ENCODE data around the gene PAPSS2.
"Not testable (repeated sequence)": the region's sequence is repeated elsewhere in the genome, so short reads cannot be mapped to it uniquely, and the experiment has no call there.

PAPSS2 gene

DNA sequence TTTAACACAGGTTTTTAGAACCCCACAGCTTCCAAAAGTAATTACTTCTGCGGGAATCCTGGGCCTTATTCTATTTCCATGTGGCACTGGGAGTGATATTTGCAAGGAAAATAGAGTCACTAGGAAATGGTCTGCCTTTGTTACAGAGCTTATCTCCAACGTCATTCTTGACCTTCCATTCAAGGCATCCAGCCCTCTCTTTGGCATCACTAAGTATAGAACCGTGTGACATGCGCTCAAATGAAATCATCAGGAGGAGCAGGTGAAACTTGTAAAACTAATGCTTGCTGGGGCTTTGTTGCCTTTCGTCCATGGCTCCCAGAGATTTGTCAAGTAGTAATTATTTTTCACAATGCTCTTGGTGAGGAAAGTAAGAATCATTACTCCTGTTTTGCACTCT, 73.4 kb downstream of the PAPSS2 start:
- no peak for DNase-seq
- in situ Hi-C loops (cut with MboI; ENCODE audit: low pct_unique_long_range_greater_than_20kb, low sequenced_read_pairs) = no loop called here

DNA sequence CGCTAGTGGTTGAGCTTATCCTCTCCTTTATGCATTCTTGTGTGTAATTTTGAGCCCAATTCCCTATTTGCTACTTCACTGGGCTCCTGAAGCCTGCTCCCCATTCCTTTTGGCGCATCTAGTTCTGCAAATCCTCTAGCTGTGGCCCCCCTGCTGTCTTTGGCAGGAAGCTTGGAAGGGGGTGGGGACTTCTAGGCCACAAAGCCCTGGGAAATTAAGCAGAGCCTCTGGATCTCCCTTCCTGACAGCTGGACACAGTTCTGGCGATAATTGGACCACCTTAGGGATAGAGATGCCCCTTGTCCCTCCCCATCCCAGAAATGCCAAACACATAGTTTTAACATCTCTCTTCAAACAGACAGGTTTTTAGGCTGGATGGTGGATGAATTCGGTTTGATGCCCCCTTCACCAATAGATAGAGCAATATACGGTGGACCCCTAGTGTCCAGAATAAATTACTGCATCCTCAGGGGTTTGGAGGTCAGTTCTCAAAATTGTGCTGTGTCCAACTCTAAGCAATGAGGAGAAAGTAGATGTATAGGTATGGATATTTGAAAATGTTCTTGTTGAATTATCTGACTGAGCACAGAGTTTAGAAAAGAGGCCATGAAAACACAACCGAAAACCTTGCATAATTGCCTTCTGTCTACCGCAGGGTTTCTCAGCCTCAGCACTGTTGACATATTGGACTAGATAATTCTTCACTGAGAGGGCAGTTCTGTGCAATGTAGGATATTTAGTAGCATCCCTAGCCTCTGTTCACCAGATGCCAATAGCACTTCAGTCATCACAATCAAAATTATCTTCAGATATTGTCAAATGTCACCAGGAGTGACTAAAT, 75.5 kb downstream of the PAPSS2 start:
- in situ Hi-C loops (cut with MboI; ENCODE audit: low pct_unique_long_range_greater_than_20kb, low sequenced_read_pairs) = no loop called here
- DNase-seq = peak; percentile 68

DNA sequence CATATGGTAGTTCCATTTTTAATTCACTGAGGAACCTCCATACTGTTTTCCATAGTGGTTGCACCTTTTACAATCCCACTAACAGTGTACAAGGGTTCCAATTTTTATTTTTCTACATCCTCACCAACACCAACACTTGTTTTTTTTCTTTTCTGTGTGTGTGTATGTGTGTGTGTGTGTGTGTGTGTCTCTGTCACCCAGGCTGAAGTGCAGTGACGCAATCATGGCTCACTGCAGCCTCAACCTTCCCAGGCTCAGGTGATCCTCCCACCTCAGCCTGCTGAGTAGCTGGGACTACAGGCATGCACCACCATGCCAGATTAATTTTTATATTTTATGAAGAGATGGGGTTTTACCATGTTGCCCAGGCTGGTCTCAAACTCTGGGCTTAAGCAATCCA, 78.6 kb downstream of the PAPSS2 start:
- DNase-seq; in situ Hi-C loops (cut with MboI; ENCODE audit: low pct_unique_long_range_greater_than_20kb, low sequenced_read_pairs): not testable (repeated sequence)

DNA sequence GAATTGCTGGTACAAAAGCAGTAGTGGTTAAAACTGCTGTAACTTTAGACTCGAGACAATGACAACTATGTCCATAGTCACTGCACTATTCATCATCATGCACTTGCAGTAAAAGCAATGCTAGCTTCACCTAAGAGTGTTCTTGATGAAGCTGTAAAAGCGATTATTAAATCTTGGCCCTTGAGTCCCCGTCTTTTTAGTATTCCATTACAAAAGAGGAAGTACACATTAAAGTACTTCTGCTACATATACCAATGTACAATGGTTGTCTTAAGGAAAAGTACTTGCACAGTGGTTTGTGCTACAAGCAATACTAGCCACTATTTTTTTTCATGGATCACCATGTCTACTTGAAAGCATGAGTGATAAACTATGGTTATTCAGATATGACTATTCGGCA, 80.0 kb downstream of the PAPSS2 start:
- in situ Hi-C loops (cut with MboI; ENCODE audit: low pct_unique_long_range_greater_than_20kb, low sequenced_read_pairs) = no loop called here
- no peak for DNase-seq

DNA sequence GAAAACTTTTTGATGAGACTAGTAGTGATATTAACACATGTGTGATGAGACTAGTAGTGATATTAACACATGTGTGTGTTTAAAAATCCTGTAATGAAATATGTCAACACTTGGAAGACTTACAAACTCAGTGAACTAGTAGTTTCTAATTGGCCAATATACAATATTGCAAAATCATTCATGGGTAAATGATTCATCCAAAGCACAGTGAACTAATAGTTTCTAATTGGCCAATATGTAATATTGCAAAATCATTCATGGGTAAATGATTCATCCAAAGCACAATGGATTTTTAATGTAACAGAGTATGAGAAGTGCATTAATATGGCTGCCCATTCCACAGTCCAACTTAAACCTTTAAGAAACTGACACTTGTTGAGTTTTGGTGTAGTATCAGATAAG, 80.6 kb downstream of the PAPSS2 start:
- in situ Hi-C loops (cut with MboI; ENCODE audit: low pct_unique_long_range_greater_than_20kb, low sequenced_read_pairs) = no loop called here
- DNase-seq = no peak

DNA sequence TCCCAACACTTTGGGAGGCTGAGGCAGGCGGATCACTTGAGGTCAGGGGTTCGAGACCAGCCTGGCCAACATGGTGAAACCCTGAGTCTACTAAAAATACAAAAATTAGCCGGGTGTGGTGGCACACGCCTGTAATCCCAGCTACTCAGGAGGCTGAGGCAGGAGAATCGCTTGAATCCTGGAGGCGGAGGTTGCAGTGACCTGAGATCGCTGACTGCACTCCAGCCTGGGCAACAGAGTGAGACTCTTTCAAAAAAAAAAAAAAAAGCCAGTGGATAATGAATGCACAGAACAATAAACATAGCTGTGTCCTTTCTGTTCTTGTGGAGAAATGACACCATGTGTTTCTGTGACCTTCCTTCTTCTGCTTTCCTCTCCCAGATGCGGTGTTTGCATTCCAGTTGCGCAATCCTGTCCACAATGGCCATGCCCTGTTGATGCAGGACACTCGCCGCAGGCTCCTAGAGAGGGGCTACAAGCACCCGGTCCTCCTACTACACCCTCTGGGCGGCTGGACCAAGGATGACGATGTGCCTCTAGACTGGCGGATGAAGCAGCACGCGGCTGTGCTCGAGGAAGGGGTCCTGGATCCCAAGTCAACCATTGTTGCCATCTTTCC, 83.4 kb downstream of the PAPSS2 start:
- peak; percentile 25 for DNase-seq
- in situ Hi-C loops (cut with MboI; ENCODE audit: low pct_unique_long_range_greater_than_20kb, low sequenced_read_pairs) = not testable (repeated sequence)

DNA sequence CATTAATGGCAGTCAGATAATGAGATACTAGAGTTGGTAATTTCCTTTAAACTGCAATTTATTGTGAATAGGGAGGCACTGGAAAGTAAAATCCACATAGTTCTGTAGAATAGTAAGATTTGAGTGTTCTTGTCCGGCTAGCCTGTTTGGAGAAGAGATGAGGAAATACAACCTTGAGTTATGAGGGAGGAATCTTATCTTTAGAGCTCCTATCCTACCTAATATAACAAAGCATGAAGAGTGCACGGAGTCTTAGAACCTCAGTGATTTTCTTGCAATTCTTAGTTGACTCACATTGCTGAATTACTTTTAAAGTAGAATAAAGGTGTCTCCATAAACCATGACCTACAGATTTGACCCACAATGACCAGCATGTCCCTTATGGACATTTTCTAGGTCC, 84.9 kb downstream of the PAPSS2 start:
- in situ Hi-C loops (cut with MboI; ENCODE audit: low pct_unique_long_range_greater_than_20kb, low sequenced_read_pairs) = no loop called here
- DNase-seq = no peak

DNA sequence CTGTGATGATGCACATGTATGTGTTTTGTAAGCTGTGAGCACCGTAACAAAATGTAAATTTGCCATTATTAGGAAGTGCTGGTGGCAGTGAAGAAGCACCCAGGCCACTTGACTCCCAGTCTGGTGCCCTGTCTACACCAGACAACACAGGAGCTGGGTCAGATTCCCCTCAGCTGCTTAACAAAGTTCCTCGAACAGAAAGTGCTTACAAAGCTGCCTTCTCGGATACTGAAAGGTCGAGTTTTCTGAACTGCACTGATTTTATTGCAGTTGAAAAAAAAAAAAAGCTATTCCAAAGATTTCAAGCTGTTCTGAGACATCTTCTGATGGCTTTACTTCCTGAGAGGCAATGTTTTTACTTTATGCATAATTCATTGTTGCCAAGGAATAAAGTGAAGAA, 87.2 kb downstream of the PAPSS2 start:
- in situ Hi-C loops (cut with MboI; ENCODE audit: low pct_unique_long_range_greater_than_20kb, low sequenced_read_pairs) = no loop called here
- no peak for DNase-seq

DNA sequence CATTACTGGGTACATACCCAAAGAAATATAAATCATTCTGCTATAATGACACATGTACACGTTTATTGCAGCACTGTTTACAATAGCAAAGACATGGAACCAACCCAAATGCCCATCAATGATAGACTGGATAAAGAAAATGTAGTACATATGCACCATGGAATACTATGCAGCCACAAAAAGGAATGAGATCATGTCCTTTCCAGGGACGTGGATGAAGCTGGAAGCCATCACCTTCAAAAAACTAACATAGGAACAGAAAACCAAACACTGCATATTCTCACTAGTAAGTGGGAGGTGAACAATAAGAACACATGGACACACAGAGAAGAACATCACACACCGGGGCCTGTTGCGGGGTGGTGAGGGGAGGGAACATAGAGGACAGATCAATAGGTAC, 88.6 kb downstream of the PAPSS2 start:
- DNase-seq; in situ Hi-C loops (cut with MboI; ENCODE audit: low pct_unique_long_range_greater_than_20kb, low sequenced_read_pairs): not testable (repeated sequence)

DNA sequence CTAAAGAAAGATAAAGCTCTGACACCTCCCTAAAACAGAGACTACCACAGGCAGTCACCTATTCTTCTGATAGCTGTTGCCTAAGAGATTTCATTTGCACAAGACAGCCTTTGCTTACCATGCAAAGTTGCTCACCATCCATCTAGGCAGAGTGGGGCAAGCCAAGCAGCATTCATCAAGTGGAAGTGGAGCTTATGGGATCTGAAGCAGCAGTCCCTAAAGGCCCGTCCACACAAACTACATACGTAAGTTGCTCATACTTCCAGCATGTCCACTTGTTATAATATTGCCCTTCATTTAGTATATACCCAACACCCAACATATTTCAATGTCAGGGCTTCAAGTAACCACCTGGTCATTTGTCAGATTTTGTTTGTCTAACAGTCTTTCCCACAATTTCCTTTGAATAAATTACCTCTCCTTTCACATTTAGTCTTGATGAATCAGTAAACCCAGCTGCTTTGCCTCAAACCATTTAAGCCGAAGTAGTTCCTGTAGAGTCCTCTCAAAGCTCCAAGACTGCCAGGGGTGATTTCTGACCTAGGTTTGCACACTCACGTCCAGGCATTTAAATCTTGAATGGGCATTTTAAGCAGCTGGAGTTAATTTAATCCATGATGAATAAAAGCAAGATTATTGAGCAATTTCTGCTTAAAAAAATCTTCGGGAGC, 90.5 kb downstream of the PAPSS2 start:
- in situ Hi-C loops (cut with MboI; ENCODE audit: low pct_unique_long_range_greater_than_20kb, low sequenced_read_pairs) = no loop called here
- DNase-seq = no peak

DNA sequence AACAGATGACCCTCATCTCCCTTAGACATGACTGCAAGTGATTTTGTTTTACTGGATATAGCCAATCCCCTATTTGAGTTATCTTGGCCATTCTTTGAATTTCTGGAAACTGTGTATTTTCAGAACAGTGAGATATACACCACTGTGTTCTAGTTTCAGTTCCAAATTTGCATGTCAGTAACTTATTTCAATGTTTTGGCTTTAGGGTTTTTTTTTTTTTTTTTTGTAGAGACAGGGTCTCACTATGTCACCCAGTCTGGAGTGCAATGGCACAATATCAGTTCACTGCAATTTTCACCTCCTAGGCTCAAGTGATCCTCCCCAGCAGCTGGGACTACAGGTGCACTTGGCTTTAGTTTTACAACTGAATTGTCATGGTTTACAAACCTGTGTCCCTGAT, 91.1 kb downstream of the PAPSS2 start:
- in situ Hi-C loops (cut with MboI; ENCODE audit: low pct_unique_long_range_greater_than_20kb, low sequenced_read_pairs) = no loop called here
- DNase-seq = no peak

DNA sequence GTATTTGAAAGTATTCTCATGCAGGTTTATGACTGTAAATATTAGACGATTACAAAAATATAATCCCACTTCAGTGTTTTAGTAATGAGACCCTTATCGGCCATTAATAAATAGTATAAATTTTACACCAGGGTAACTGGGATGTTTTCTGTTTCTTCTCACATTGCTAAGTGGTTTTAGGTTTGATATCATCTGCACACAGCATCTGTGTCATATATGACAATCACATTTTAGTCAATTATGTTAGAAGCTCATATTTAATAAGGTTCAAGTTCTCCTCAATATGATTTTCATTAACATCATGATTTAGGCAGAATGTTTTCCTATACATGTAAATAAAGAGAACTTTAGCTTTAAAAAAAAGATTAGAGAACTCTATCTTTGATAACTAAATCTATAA, 91.6 kb downstream of the PAPSS2 start:
- DNase-seq = no peak
- in situ Hi-C loops (cut with MboI; ENCODE audit: low pct_unique_long_range_greater_than_20kb, low sequenced_read_pairs) = no loop called here

DNA sequence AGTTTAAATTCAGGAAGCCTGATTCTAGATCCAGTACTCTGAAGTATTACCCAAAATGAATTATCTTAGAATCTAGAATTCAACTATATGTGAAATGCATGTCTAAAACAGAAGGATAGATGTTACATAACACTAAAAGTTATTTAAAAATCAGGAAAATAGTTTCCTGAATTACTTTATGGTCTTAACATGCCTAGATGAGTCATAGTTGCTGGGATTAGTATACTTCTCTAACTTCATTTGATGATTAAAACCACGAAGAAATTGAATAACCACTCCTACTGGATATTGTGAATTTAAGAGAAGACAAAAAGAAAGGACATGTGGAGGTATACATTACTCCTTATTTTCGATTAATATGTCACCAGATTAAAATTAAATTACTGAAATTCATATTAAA, 92.9 kb downstream of the PAPSS2 start:
- in situ Hi-C loops (cut with MboI; ENCODE audit: low pct_unique_long_range_greater_than_20kb, low sequenced_read_pairs) = no loop called here
- no peak for DNase-seq

DNA sequence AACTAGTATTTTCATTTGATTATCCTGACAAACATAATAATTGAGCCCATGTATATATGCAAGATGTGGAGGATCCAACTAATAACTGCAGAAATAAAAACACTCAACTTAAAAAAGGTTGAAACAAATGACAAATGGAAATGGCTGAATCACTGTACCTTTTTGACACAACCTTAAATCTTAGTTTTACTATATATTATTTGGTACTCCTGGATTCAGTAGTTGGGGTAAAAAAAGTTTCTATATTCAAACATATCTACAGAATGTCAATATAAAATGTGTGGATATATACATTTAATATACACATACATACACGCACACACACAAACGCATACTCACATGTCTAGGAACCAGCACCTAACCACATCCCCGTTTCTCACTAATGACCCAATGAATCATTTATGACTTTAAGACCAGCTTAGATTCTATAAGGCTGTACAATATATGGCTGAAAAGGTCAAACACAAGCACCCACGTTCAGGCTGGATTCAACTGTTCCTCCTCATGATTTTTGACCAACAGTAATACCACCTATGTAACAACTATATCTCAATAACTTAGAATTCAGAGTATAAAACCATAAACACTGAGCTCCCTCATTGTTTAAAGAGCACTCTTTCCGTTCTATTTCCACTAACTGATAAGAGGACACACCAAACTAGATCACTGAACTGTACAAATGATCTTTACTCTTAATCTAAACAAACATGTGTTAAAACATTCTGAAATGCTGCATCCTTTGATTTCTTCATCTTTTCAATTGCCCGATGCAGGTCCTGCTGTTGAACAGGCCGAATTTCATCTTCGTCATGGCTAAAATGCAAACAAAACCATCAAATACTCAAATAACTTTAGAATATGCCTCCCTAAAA, 94.6 kb downstream of the PAPSS2 start:
- no peak for DNase-seq
- in situ Hi-C loops (cut with MboI; ENCODE audit: low pct_unique_long_range_greater_than_20kb, low sequenced_read_pairs) = no loop called here

DNA sequence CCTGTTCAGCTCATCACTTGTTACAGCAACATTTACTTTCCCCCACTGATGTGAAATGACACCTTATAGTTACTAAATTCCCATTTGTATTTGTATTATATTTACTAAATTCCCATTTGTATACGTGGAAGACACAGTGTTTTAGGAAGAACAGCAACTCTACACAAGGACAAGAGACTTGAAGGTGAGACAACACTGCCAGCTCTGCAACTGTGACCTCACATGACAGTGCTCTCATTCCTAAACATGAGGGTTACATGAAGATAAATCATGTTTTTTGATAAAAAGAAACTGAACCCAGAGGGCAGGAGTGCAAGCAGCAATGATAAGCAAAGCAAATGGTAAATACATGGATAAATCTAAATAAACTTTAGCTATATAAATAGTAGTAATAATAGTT, 98.0 kb downstream of the PAPSS2 start:
- DNase-seq = no peak
- in situ Hi-C loops (cut with MboI; ENCODE audit: low pct_unique_long_range_greater_than_20kb, low sequenced_read_pairs) = no loop called here

DNA sequence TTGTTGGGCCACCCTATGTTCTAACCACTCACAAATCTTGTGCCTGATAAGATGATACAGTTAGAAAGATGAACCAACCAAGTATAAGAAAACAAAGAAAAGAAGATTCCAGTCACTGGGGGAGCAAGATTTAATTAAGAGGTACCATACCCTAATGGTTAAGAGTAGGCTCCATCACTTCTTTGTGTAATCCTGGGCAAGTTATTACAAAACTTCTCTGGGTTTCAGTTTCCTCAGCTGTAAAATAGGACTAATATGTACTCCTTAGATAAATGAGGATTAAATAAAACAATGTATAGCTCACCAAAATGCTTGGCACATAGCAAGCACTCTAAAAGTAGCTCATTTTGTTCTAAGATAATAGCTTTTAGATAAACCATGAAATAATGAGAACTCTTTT, 99.9 kb downstream of the PAPSS2 start:
- in situ Hi-C loops (cut with MboI; ENCODE audit: low pct_unique_long_range_greater_than_20kb, low sequenced_read_pairs) = no loop called here
- DNase-seq = no peak

DNA sequence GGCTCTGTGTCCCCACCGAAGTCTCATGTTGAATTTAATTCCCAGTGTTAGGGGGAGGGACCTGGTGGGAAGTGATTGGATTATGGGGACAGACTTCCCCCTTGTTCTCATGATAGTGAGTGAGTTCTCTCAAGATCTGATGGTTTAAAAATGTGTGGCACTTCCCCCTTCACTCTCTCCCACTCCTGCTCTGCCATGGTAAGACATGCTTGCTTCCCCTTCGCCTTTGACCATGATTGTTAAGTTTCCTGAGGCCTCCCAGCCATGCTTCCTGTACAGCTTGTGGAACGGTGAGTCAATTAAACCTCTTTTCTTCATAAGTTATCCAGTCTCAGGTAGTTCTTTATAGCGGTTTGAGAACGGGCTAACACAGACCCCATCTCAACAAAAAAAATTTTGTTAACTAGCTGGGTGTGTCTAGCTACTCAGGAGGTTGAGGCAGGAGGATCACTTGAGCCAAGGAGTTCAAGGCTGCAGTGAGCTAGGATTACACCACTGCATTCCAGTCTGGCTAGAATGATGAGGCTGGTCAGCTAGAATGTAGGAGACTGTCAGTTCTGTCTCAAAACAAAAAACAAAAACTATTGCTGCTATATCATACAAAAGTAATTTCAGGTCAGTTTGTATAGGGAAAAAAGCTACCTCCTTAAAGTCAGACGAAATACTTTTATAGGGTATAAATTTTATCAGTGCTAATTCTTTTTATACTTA, 100.7 kb downstream of the PAPSS2 start:
- in situ Hi-C loops (cut with MboI; ENCODE audit: low pct_unique_long_range_greater_than_20kb, low sequenced_read_pairs) = no loop called here
- peak; percentile 83 for DNase-seq

DNA sequence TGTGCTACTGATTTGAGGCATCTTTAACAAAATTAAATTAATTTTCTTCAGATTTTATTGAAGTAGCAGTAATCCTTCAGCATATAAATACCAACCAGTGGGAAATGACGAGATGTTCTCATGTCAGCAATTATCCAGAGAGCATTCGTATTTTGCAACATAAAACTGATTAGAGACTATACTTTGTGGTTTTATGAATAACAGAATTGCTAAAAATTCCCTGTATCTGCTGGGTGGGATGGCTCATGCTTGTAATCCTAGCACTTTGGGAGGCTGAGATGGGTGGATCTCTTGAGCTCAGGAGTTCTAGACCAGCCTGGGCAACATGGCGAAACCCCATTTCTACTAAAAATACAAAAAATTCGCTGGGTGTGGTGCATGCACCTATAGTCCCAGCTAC, 101.5 kb downstream of the PAPSS2 start:
- DNase-seq = no peak
- in situ Hi-C loops (cut with MboI; ENCODE audit: low pct_unique_long_range_greater_than_20kb, low sequenced_read_pairs) = no loop called here

DNA sequence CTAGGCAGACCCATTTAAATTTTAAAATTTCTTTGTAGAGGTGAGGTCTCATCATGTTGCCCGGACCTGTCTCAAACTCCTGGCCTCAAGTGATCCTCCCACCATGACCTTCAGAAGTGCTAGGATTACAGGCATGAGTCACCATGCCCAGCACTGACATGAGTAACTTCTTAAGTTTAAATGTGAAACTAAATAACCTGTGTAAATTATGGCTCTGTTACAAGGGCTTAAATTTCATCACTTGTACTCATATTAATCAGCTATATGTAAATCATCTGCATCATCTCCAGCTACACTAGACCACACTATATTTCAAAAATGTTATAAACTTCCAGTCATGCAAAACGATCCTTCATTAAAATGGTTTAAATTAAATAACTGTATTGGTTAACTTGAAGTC, 102.2 kb downstream of the PAPSS2 start:
- in situ Hi-C loops (cut with MboI; ENCODE audit: low pct_unique_long_range_greater_than_20kb, low sequenced_read_pairs) = no loop called here
- DNase-seq = peak; percentile 39
